Erythroblast (primary cell): ENCODE results near the gene MRPL10.

Experiments used
- GATA1 ChIP-seq: IDR thresholded peaks from 2 replicates; pipeline ENCODE4 v1.6.1; 2011; ENCODE audit warnings: low read depth, mild to moderate bottlenecking, control low read depth, low read length, moderate library complexity
- POLR2A ChIP-seq: IDR thresholded peaks from 2 replicates; pipeline ENCODE4 v1.6.1; 2011; ENCODE audit warnings: mild to moderate bottlenecking, low read length

GRCh38 chr17:47816111-47816735, 15.1 kb downstream of the MRPL10 start:
- no peak for TF ChIP-seq POLR2A
- no peak for TF ChIP-seq GATA1
